ENCODE results near the gene ARHGEF33. TPM values are rescaled to one million over a fixed set of nuclear protein-coding genes. Genes with fewer than 3 reads are reported as not detected.

Gene ARHGEF33
- total and polyA plus RNA-seq, 2 experiments from 2014 or later = 0.10 to 1.8 TPM

DNA sequence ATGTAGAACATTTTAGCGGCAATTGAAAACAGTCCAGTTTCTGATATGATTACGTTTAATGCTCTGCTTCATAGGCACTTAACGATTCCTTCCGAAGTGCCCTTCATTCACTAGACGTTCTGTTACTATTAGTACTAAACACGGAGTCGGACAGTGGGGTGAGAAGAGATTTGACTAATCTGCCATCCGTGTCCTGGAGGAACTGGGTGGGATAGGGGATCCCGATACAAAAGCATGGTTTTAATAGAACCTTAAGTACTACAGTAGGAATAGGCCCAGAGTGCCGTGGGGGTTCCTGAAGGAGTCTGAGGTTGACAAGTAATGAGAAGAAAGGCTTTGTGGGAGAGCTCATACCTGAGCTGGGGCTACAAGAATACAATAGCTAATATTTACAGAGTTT, 13.3 kb upstream of the ARHGEF33 start:
- TF ChIP-seq ZNF331 (CRISPR knock-in tag; IDR thresholded peaks at IDR 0.05; ENCODE audit: low read depth) = no peak
- TF ChIP-seq CREB1 (CRISPR knock-in tag; IDR thresholded peaks at IDR 0.05; ENCODE audit: low read depth) = no peak
- TF ChIP-seq, protein P1, sequence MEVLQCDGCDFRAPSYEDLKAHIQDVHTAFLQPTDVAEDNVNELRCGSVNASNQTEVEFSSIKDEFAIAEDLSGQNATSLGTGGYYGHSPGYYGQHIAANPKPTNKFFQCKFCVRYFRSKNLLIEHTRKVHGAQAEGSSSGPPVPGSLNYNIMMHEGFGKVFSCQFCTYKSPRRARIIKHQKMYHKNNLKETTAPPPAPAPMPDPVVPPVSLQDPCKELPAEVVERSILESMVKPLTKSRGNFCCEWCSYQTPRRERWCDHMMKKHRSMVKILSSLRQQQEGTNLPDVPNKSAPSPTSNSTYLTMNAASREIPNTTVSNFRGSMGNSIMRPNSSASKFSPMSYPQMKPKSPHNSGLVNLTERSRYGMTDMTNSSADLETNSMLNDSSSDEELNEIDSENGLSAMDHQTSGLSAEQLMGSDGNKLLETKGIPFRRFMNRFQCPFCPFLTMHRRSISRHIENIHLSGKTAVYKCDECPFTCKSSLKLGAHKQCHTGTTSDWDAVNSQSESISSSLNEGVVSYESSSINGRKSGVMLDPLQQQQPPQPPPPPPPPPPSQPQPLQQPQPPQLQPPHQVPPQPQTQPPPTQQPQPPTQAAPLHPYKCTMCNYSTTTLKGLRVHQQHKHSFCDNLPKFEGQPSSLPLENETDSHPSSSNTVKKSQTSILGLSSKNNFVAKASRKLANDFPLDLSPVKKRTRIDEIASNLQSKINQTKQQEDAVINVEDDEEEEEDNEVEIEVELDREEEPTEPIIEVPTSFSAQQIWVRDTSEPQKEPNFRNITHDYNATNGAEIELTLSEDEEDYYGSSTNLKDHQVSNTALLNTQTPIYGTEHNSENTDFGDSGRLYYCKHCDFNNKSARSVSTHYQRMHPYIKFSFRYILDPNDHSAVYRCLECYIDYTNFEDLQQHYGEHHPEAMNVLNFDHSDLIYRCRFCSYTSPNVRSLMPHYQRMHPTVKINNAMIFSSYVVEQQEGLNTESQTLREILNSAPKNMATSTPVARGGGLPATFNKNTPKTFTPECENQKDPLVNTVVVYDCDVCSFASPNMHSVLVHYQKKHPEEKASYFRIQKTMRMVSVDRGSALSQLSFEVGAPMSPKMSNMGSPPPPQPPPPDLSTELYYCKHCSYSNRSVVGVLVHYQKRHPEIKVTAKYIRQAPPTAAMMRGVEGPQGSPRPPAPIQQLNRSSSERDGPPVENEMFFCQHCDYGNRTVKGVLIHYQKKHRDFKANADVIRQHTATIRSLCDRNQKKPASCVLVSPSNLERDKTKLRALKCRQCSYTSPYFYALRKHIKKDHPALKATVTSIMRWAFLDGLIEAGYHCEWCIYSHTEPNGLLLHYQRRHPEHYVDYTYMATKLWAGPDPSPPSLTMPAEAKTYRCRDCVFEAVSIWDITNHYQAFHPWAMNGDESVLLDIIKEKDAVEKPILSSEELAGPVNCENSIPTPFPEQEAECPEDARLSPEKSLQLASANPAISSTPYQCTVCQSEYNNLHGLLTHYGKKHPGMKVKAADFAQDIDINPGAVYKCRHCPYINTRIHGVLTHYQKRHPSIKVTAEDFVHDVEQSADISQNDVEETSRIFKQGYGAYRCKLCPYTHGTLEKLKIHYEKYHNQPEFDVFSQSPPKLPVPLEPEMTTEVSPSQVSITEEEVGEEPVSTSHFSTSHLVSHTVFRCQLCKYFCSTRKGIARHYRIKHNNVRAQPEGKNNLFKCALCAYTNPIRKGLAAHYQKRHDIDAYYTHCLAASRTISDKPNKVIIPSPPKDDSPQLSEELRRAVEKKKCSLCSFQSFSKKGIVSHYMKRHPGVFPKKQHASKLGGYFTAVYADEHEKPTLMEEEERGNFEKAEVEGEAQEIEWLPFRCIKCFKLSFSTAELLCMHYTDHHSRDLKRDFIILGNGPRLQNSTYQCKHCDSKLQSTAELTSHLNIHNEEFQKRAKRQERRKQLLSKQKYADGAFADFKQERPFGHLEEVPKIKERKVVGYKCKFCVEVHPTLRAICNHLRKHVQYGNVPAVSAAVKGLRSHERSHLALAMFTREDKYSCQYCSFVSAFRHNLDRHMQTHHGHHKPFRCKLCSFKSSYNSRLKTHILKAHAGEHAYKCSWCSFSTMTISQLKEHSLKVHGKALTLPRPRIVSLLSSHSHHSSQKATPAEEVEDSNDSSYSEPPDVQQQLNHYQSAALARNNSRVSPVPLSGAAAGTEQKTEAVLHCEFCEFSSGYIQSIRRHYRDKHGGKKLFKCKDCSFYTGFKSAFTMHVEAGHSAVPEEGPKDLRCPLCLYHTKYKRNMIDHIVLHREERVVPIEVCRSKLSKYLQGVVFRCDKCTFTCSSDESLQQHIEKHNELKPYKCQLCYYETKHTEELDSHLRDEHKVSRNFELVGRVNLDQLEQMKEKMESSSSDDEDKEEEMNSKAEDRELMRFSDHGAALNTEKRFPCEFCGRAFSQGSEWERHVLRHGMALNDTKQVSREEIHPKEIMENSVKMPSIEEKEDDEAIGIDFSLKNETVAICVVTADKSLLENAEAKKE (CRISPR knock-in tag; IDR thresholded peaks at IDR 0.05) = no peak
- TF ChIP-seq JUNB (IDR thresholded peaks at IDR 0.05; ENCODE audit: unreplicated experiment) = no peak
- TF ChIP-seq POLR2AphosphoS5 (IDR thresholded peaks at IDR 0.05; ENCODE audit: low read depth) = no peak
- no peak for TF ChIP-seq NANOG (IDR thresholded peaks at IDR 0.05; ENCODE audit: borderline replicate concordance)
- TF ChIP-seq, protein P2, sequence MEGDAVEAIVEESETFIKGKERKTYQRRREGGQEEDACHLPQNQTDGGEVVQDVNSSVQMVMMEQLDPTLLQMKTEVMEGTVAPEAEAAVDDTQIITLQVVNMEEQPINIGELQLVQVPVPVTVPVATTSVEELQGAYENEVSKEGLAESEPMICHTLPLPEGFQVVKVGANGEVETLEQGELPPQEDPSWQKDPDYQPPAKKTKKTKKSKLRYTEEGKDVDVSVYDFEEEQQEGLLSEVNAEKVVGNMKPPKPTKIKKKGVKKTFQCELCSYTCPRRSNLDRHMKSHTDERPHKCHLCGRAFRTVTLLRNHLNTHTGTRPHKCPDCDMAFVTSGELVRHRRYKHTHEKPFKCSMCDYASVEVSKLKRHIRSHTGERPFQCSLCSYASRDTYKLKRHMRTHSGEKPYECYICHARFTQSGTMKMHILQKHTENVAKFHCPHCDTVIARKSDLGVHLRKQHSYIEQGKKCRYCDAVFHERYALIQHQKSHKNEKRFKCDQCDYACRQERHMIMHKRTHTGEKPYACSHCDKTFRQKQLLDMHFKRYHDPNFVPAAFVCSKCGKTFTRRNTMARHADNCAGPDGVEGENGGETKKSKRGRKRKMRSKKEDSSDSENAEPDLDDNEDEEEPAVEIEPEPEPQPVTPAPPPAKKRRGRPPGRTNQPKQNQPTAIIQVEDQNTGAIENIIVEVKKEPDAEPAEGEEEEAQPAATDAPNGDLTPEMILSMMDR (conservative IDR thresholded peaks at IDR 0.05; ENCODE audit: low read depth in 2 of 2) = no peak
- TF ChIP-seq ZNF114 (CRISPR knock-in tag; IDR thresholded peaks at IDR 0.05) = no peak
- TF ChIP-seq, protein P3, sequence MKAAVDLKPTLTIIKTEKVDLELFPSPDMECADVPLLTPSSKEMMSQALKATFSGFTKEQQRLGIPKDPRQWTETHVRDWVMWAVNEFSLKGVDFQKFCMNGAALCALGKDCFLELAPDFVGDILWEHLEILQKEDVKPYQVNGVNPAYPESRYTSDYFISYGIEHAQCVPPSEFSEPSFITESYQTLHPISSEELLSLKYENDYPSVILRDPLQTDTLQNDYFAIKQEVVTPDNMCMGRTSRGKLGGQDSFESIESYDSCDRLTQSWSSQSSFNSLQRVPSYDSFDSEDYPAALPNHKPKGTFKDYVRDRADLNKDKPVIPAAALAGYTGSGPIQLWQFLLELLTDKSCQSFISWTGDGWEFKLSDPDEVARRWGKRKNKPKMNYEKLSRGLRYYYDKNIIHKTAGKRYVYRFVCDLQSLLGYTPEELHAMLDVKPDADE (IDR thresholded peaks at IDR 0.05) = no peak
- H3K27me3 ChIP-seq (ENCODE audit: insufficient read depth) = no peaks in the 10 kb centered on the region
- Mint-ChIP-seq H3K27me3 (ENCODE audit: insufficient read depth, low read depth, poor library complexity) (peaks cover 2% of the 10 kb centered on the region), H3K4me3 (peak overlapping the region; percentile 94), H3K27ac (no peak overlapping the region; the same call in 1 of the 2 replicates), H3K9me3 (peaks cover under 1% of the 10 kb centered on the region; the same call in 1 of the 3 replicates), H3K4me1 (peaks cover 16% of the 10 kb centered on the region), H3K36me3 (ENCODE audit: low read depth) (peaks cover 1% of the 10 kb centered on the region)
- no peaks in the 10 kb centered on the region for H4K20me1 ChIP-seq (replicated peaks; ENCODE audit: insufficient read depth)
- DNase-seq (ENCODE audit: low spot score) (no peak), ATAC-seq (no peak)
- H3F3A ChIP-seq (replicated peaks; ENCODE audit: low read depth) = no peaks in the 10 kb centered on the region; the same call in 1 of the 2 replicates
- H3K9me2 ChIP-seq (ENCODE audit: insufficient read depth) = no peaks in the 10 kb centered on the region
- no peaks in the 10 kb centered on the region for H3K36me3 ChIP-seq (ENCODE audit: insufficient read depth)
- peaks cover 40% of the 10 kb centered on the region for H3K79me2 ChIP-seq (replicated peaks; ENCODE audit: insufficient read depth)
- H2AFZ ChIP-seq = peak overlapping the region; percentile 99
- H3K4me1 ChIP-seq (ENCODE audit: insufficient read depth) = peaks cover 8% of the 10 kb centered on the region
- H3K27ac ChIP-seq (ENCODE audit: low read depth) = no peak overlapping the region
- H3K4me2 ChIP-seq = peak overlapping the region; percentile 96
- peak overlapping the region; percentile 94 for H3K4me3 ChIP-seq

Data from GM23338 (cell line).